OCI-LY1 (cell line): ENCODE measurements around the gene PIGC.

Source experiments
- H2AFZ ChIP-seq: fragments of 200-600 bp; sonication (generic), shearing (Covaris generic); 2 replicates; pipeline ENCODE4 v1.6.0; 2014; ENCODE audit warnings: antibody characterized with exemption, mild to moderate bottlenecking, low read length
- H3F3A ChIP-seq: fragments of 200-600 bp; sonication (generic), shearing (Covaris generic); 2 replicates; pipeline ENCODE4 v1.6.0; 2014; ENCODE audit warnings: mild to moderate bottlenecking, antibody characterized with exemption, low read length, moderate library complexity; ENCODE audit not compliant: insufficient read depth
- H3K27ac ChIP-seq: fragments of 200-600 bp; sonication (generic); 2 replicates; pipeline ENCODE4 v1.5.1; 2014; ENCODE audit warnings: low read length, mixed run types, mild to moderate bottlenecking, low read depth; ENCODE audit not compliant: poor library complexity, severe bottlenecking
- H3K27me3 ChIP-seq: fragments of 200-600 bp; sonication (generic); 2 replicates; pipeline ENCODE4 v1.6.0; 2014; ENCODE audit warnings: antibody characterized with exemption, mild to moderate bottlenecking, low read length, moderate library complexity; ENCODE audit not compliant: insufficient read depth
- H3K36me3 ChIP-seq: fragments of 200-600 bp; sonication (generic); 2 replicates; pipeline ENCODE4 v1.6.1; 2014; ENCODE audit warnings: mild to moderate bottlenecking, antibody characterized with exemption, low read length, moderate library complexity, mixed read lengths; ENCODE audit not compliant: insufficient read depth
- H3K4me1 ChIP-seq: fragments of 200-600 bp; sonication (generic); 2 replicates; pipeline ENCODE4 v1.5.1; 2014; ENCODE audit warnings: mild to moderate bottlenecking, low read length, moderate library complexity; ENCODE audit not compliant: insufficient read depth, severe bottlenecking
- H3K4me2 ChIP-seq: fragments of 200-600 bp; sonication (generic), shearing (Covaris generic); 2 replicates; pipeline ENCODE4 v1.6.1; 2014; ENCODE audit warnings: low read length
- H3K4me3 ChIP-seq: fragments of 200-600 bp; sonication (generic); 2 replicates; pipeline ENCODE4 v1.5.1; 2014; ENCODE audit warnings: low read length, low read depth, mild to moderate bottlenecking, mixed read lengths; ENCODE audit not compliant: poor library complexity, severe bottlenecking
- H3K79me2 ChIP-seq: fragments of 200-600 bp; shearing (Covaris generic); 2 replicates; pipeline ENCODE4 v1.6.1; 2016; ENCODE audit warnings: mixed run types, low read length, mixed read lengths; ENCODE audit not compliant: insufficient read depth
- H3K9ac ChIP-seq: fragments of 200-600 bp; sonication (generic), shearing (Covaris generic); 2 replicates; pipeline ENCODE4 v1.6.1; 2014; ENCODE audit warnings: mild to moderate bottlenecking, low read length, mixed read lengths
- H3K9me2 ChIP-seq: fragments of 200-600 bp; sonication (generic), shearing (Covaris generic); 2 replicates; pipeline ENCODE4 v1.6.1; 2014; ENCODE audit warnings: low read depth, mild to moderate bottlenecking, low read length, mixed read lengths
- H3K9me3 ChIP-seq: fragments of 200-600 bp; shearing (Covaris generic); 2 replicates; pipeline ENCODE4 v1.6.1; 2014; ENCODE audit warnings: low read length, mixed read lengths
- H4K20me1 ChIP-seq: fragments of 200-600 bp; sonication (generic), shearing (Covaris generic); 2 replicates; pipeline ENCODE4 v1.6.0; 2016; ENCODE audit warnings: mild to moderate bottlenecking, low read length; ENCODE audit not compliant: insufficient read depth
- EZH2 ChIP-seq: fragments of 200-600 bp; sonication (generic), shearing (Covaris generic); IDR thresholded peaks from 2 replicates; pipeline ENCODE4 v1.8.0; 2017; ENCODE audit warnings: borderline replicate concordance, mixed run types, mild to moderate bottlenecking, antibody characterized with exemption, low read length, moderate library complexity, mixed read lengths
- TF ChIP-seq, protein P1 (sequence below): fragments of 200-600 bp; sonication (generic), shearing (Covaris generic); IDR thresholded peaks from 2 replicates; pipeline ENCODE4 v1.5.1; 2017; ENCODE audit warnings: mild to moderate bottlenecking, antibody characterized with exemption, low read length, moderate library complexity, mixed read lengths

PIGC gene

DNA sequence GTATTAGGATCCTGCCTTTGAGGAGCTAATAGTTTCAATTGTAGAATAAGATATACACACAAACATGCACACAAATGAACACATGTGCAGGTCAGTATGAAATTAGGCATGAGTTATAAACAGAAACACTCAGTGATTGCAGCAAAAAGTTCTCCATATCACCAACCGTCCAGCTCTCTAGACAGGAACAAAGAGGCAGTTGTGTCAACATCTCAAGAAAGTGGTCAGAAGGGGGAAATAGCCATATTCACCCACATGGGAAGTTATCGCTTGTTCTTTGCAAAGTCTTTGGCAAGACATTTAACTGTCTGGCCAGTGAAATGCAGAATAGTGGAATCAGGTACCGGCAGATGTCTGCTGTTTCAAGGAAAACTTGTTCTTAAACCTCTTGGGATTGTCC is 29.4 kb upstream of the PIGC start:
- Histone ChIP-seq H3F3A (no peaks in the 10 kb centered on the region), H2AFZ (no peak overlapping the region), H3K36me3 (no peaks in the 10 kb centered on the region), H3K4me3 (no peak overlapping the region), H3K9ac (no peak overlapping the region), H3K4me2 (no peak overlapping the region), H3K27ac (no peak overlapping the region), H3K9me2 (no peaks in the 10 kb centered on the region), H3K9me3 (no peaks in the 10 kb centered on the region), H3K79me2 (no peaks in the 10 kb centered on the region), H4K20me1 (no peaks in the 10 kb centered on the region), H3K27me3 (no peaks in the 10 kb centered on the region), H3K4me1 (no peaks in the 10 kb centered on the region)
- TF ChIP-seq EZH2 = no peak
- TF ChIP-seq, protein P1, sequence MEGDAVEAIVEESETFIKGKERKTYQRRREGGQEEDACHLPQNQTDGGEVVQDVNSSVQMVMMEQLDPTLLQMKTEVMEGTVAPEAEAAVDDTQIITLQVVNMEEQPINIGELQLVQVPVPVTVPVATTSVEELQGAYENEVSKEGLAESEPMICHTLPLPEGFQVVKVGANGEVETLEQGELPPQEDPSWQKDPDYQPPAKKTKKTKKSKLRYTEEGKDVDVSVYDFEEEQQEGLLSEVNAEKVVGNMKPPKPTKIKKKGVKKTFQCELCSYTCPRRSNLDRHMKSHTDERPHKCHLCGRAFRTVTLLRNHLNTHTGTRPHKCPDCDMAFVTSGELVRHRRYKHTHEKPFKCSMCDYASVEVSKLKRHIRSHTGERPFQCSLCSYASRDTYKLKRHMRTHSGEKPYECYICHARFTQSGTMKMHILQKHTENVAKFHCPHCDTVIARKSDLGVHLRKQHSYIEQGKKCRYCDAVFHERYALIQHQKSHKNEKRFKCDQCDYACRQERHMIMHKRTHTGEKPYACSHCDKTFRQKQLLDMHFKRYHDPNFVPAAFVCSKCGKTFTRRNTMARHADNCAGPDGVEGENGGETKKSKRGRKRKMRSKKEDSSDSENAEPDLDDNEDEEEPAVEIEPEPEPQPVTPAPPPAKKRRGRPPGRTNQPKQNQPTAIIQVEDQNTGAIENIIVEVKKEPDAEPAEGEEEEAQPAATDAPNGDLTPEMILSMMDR = no peak

DNA sequence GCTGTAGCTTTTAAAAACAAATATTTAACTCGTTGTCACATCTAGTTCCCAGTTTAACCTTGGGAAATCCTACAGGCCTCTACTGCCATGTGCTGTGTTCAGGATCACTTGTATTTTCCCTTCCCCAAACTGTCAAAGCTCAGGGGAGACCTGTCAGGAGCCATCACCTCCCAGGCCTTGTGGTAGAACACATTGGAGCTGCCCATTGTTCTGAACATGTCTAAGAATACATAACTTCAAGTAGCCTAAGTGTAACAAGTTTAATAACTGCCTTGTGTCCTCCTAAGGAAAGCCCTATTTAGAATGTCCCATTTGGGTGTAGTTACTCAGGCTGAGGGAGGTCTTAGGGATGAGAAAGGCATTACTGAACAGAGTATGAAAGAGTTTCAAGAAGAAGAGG is 28.6 kb upstream of the PIGC start:
- H3K27me3 ChIP-seq = no peaks in the 10 kb centered on the region
- H3K4me2 ChIP-seq = no peak overlapping the region
- H2AFZ ChIP-seq = no peak overlapping the region
- no peaks in the 10 kb centered on the region for H3K79me2 ChIP-seq
- TF ChIP-seq, protein P1 = no peak
- no peak for TF ChIP-seq EZH2
- no peaks in the 10 kb centered on the region for H3K9me2 ChIP-seq
- H3K9me3 ChIP-seq = no peaks in the 10 kb centered on the region
- no peak overlapping the region for H3K27ac ChIP-seq
- H3K4me1 ChIP-seq = no peaks in the 10 kb centered on the region
- H3K4me3 ChIP-seq = no peak overlapping the region
- H4K20me1 ChIP-seq = no peaks in the 10 kb centered on the region
- H3K9ac ChIP-seq = no peak overlapping the region
- H3F3A ChIP-seq = no peaks in the 10 kb centered on the region
- H3K36me3 ChIP-seq = no peaks in the 10 kb centered on the region

DNA sequence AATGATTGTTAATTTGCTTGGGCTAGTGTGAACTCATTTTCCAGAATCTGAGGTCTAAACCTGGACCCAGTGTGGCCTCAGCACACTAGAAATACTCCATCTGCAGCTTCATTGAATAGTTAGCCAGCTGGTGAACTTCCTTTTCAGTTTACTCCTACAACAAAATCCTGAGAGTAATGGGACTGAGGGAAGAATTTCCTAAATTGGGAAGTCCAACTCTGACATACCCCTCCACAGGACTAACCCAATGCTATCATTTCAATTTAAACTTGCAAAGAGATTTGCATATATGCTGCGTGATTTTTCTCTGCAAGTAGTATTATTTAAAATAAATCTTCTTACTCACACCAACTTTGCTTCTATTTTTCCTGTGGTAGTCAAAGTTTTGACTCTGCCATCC is 27.8 kb upstream of the PIGC start:
- no peaks in the 10 kb centered on the region for H3K27me3 ChIP-seq
- H3K36me3 ChIP-seq = no peaks in the 10 kb centered on the region
- TF ChIP-seq, protein P1 = no peak
- TF ChIP-seq EZH2 = no peak
- no peaks in the 10 kb centered on the region for H3K79me2 ChIP-seq
- no peaks in the 10 kb centered on the region for H3K9me3 ChIP-seq
- H4K20me1 ChIP-seq = no peaks in the 10 kb centered on the region
- H3K4me1 ChIP-seq = no peaks in the 10 kb centered on the region
- H3K9ac ChIP-seq = no peak overlapping the region
- no peak overlapping the region for H3K4me2 ChIP-seq
- no peak overlapping the region for H2AFZ ChIP-seq
- H3K4me3 ChIP-seq = no peak overlapping the region
- no peaks in the 10 kb centered on the region for H3K9me2 ChIP-seq
- no peaks in the 10 kb centered on the region for H3F3A ChIP-seq
- no peak overlapping the region for H3K27ac ChIP-seq
